Measurements from ENCODE around the gene TENM3.

DNA sequence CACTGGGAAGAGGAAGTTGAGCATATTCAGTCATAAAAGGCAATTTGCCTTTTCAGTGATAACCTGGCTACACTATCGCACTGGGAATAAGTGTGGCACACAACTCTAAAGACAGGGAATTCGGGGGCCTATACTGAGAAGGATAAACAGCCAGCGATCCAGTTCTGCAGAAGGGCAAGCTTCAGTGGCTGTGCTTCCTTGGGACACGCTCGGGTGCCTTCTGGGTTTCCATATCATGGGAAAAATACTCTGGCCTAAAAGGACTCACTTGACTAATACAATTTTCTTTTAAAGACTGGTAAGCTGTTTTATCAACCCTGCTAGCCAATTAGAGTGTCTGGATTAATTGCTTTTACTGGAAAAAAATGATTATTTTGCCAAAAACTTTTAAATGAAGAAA is 58.5 kb downstream of the TENM3 start:
- no peak for TF ChIP-seq POLR2A (IDR thresholded peaks at IDR 0.05)
- TF ChIP-seq, protein P1, sequence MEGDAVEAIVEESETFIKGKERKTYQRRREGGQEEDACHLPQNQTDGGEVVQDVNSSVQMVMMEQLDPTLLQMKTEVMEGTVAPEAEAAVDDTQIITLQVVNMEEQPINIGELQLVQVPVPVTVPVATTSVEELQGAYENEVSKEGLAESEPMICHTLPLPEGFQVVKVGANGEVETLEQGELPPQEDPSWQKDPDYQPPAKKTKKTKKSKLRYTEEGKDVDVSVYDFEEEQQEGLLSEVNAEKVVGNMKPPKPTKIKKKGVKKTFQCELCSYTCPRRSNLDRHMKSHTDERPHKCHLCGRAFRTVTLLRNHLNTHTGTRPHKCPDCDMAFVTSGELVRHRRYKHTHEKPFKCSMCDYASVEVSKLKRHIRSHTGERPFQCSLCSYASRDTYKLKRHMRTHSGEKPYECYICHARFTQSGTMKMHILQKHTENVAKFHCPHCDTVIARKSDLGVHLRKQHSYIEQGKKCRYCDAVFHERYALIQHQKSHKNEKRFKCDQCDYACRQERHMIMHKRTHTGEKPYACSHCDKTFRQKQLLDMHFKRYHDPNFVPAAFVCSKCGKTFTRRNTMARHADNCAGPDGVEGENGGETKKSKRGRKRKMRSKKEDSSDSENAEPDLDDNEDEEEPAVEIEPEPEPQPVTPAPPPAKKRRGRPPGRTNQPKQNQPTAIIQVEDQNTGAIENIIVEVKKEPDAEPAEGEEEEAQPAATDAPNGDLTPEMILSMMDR (IDR thresholded peaks at IDR 0.05) = no peak

Measured in lower leg skin (tissue), 3 donors.